Erythroblast (primary cell): ENCODE data around the gene ADAMTS9.

Source experiments
- GATA1 ChIP-seq: IDR thresholded peaks from 2 replicates; pipeline ENCODE4 v1.6.1; 2011; ENCODE audit warnings: low read depth, mild to moderate bottlenecking, control low read depth, low read length, moderate library complexity
- POLR2A ChIP-seq: IDR thresholded peaks from 2 replicates; pipeline ENCODE4 v1.6.1; 2011; ENCODE audit warnings: mild to moderate bottlenecking, low read length

GRCh38 chr3:64559588-64559987 is 128.2 kb downstream of the ADAMTS9 start:
- TF ChIP-seq POLR2A (no peak), GATA1 (no peak)
